T-cell (primary cell): ENCODE measurements around the gene MLLT3. TPM values are rescaled to one million over a fixed set of nuclear protein-coding genes. Genes with fewer than 3 reads are reported as not detected.

Experiments used
- ATAC-seq, 4 experiments: fragments of 200-7000 bp in 3 of 4; fragments of 150-1000 bp in 1 of 4; cut with Tn5 transposase; replicated peaks in 1 of 4; 1 replicate in 3 of 4; 2 replicates in 1 of 4; pipeline ENCODE4 v1.10.0; 2021; ENCODE audit warnings: moderate library complexity in 3 of 4, mild to moderate bottlenecking in 2 of 4, moderate number of reproducible peaks in 1 of 4
- CTCF ChIA-PET, 2 donors: fragments of 300-600 bp; sonication (Branson Sonifier 250); formaldehyde crosslinking; loops; one replicate each; lab custom pipeline; 2022; ENCODE audit warnings: antibody characterized with exemption in 2 of 2; lab: Charles Lee
- POLR2A ChIA-PET, 2 donors: fragments of 300-600 bp; sonication (Branson Sonifier 250); formaldehyde crosslinking; loops; one replicate each; lab custom pipeline; 2022; ENCODE audit warnings: antibody characterized with exemption in 2 of 2; lab: Charles Lee
- DNase-seq, 35 experiments: peaks; one replicate each; pipeline versions ENCODE4 v3.0.0 to v3.0.0-alpha.2; 2013 to 2023
- H3K27ac ChIP-seq: one replicate; pipeline ENCODE4 v1.5.1; 2013; ENCODE audit warnings: low read length
- H3K27me3 ChIP-seq, 2 experiments: replicated peaks in 1 of 2; 1 replicate in 1 of 2; 2 replicates in 1 of 2; pipeline versions ENCODE4 v1.6.1 to v1.7.0; 2013; ENCODE audit warnings: low read length in 1 of 2, mixed read lengths in 1 of 2; ENCODE audit not compliant: control insufficient read depth in 2 of 2, insufficient read depth in 2 of 2; ENCODE audit errors: extremely low read depth in 1 of 2
- H3K36me3 ChIP-seq, 2 donors: 1 replicate in 1 of 2; 2 replicates in 1 of 2; pipeline versions ENCODE4 v1.6.1 to v1.7.0; 2013; ENCODE audit warnings: low read length in 1 of 2; ENCODE audit not compliant: control insufficient read depth in 2 of 2, insufficient read depth in 1 of 2; ENCODE audit errors: extremely low read depth in 1 of 2
- H3K4me1 ChIP-seq, 2 experiments: 1 replicate in 1 of 2; 2 replicates in 1 of 2; pipeline versions ENCODE4 v1.6.1 to v1.7.0; 2013; ENCODE audit warnings: low read length in 2 of 2, mixed read lengths in 1 of 2; ENCODE audit not compliant: insufficient read depth in 2 of 2, control insufficient read depth in 1 of 2; ENCODE audit errors: extremely low read depth in 1 of 2
- H3K4me3 ChIP-seq, 2 donors: 1 replicate in 1 of 2; 2 replicates in 1 of 2; pipeline versions ENCODE4 v1.5.1 to v1.7.0; 2013; ENCODE audit warnings: mild to moderate bottlenecking in 2 of 2, low read length in 1 of 2, moderate library complexity in 1 of 2; ENCODE audit not compliant: control insufficient read depth in 1 of 2; ENCODE audit errors: extremely low read depth in 1 of 2
- H3K9me3 ChIP-seq: 2 replicates; pipeline ENCODE4 v1.7.0; 2013
- H3K27ac Mint-ChIP-seq, 2 donors: one replicate each; pipeline ENCODE4 v1.8.0; 2020 to 2021; ENCODE audit warnings: mild to moderate bottlenecking in 2 of 2, mixed read lengths in 2 of 2
- H3K27me3 Mint-ChIP-seq, 2 donors: one replicate each; pipeline ENCODE4 v1.8.0; 2021 to 2022; ENCODE audit warnings: mixed read lengths in 2 of 2
- H3K36me3 Mint-ChIP-seq: one replicate; pipeline ENCODE4 v1.8.0; 2021; ENCODE audit warnings: mixed read lengths
- H3K4me1 Mint-ChIP-seq, 3 donors: one replicate each; pipeline ENCODE4 v1.8.0; 2020 to 2022; ENCODE audit warnings: mixed read lengths in 3 of 3, mild to moderate bottlenecking in 1 of 3
- H3K4me3 Mint-ChIP-seq, 3 donors: one replicate each; pipeline ENCODE4 v1.8.0; 2020 to 2022; ENCODE audit warnings: mild to moderate bottlenecking in 3 of 3, mixed read lengths in 3 of 3, moderate library complexity in 3 of 3
- H3K9me3 Mint-ChIP-seq, 3 donors: one replicate each; pipeline ENCODE4 v1.8.0; 2020 to 2022; ENCODE audit warnings: mixed read lengths in 3 of 3
- WGBS: methylation state at CpG from one replicate; pipeline ENCODE4 v1.1.5; 2013; ENCODE audit warnings: missing lambda C conversion rate; ENCODE audit not compliant: insufficient coverage; 5-methylcytosine and 5-hydroxymethylcytosine counted together
- total RNA-seq, 35 experiments: library from RNA in 6 of 35; stranded (reverse) in 6 of 35; fragments of 120-200 nt in 1 of 35; gene quantifications; one replicate each; pipeline versions ENCODE4 v1.2.1 to v1.2.4 and lab custom pipeline; 2013 to 2026

MLLT3 gene
- total RNA-seq, 5 donors from 2014 or later (not counting 1 experiment from before 2014, with no cell fraction given), result 51.8 to 96.6 (median 58.9) TPM

- Histone ChIP-seq H3K4me3 (no peak overlapping the region), H3K27ac (no peak overlapping the region), H3K4me1 (peaks cover 0 to 16% of the 10 kb centered on the region in 2 experiments), H3K9me3 (no peaks in the 10 kb centered on the region), H3K36me3 (peaks cover 0 to 5% of the 10 kb centered on the region in 2 donors), H3K27me3 (no peaks in the 10 kb centered on the region)
- H3K36me3 Mint-ChIP-seq, result peaks cover 41% of the 10 kb centered on the region
- H3K4me1 Mint-ChIP-seq, result peaks cover 64 to 76% (median 67%) of the 10 kb centered on the region in 3 donors
- no peak for ATAC-seq
- no peak overlapping the region for H3K27ac Mint-ChIP-seq
- WGBS, result 97% methylated on average over 3 of the region's 3 CpGs
- DNase-seq, result no peak
- no peaks in the 10 kb centered on the region for H3K9me3 Mint-ChIP-seq
- POLR2A ChIA-PET, result no interaction called here
- CTCF ChIA-PET, result no interaction called here
- H3K4me3 Mint-ChIP-seq, result no peak overlapping the region
- no peaks in the 10 kb centered on the region for H3K27me3 Mint-ChIP-seq
These were observed 27.7 kb downstream of the MLLT3 start for GRCh38 chr9:20594608-20595007.

GRCh38 chr9:20593537-20593936, 28.8 kb downstream of the MLLT3 start:
- Mint-ChIP-seq H3K27ac (no peak overlapping the region), H3K4me3 (no peak overlapping the region), H3K36me3 (peaks cover 35% of the 10 kb centered on the region), H3K9me3 (no peaks in the 10 kb centered on the region), H3K27me3 (no peaks in the 10 kb centered on the region), H3K4me1 (peaks cover 55 to 70% (median 59%) of the 10 kb centered on the region in 3 donors)
- Histone ChIP-seq H3K27me3 (no peaks in the 10 kb centered on the region), H3K4me1 (peaks cover 0 to 14% of the 10 kb centered on the region in 2 experiments), H3K27ac (no peak overlapping the region), H3K4me3 (no peak overlapping the region), H3K9me3 (no peaks in the 10 kb centered on the region), H3K36me3 (peaks cover 0 to 5% of the 10 kb centered on the region in 2 donors)
- no CpG with 5 or more reads among the region's 2 CpGs for WGBS
- ChIA-PET CTCF (interaction anchor here in 1 of 2 donors (0.5 kb wide), 1 partner anchor 139 kb away, joined by 3 read pairs; no protein-coding TSS in a partner anchor), POLR2A (no interaction called here)
- DNase-seq (no peak), ATAC-seq (no peak)

GRCh38 chr9:20593105-20593504, 29.2 kb downstream of the MLLT3 start:
- CTCF ChIA-PET, result no interaction called here
- peaks cover 37% of the 10 kb centered on the region for H3K36me3 Mint-ChIP-seq

GRCh38 chr9:20592673-20593072, 29.6 kb downstream of the MLLT3 start:
- ATAC-seq (no peak), DNase-seq (no peak)
- Histone ChIP-seq H3K27ac (no peak overlapping the region), H3K4me1 (peaks cover 0 to 5% of the 10 kb centered on the region in 2 experiments), H3K36me3 (peaks cover 0 to 5% of the 10 kb centered on the region in 2 donors), H3K27me3 (no peaks in the 10 kb centered on the region), H3K9me3 (no peaks in the 10 kb centered on the region), H3K4me3 (no peak overlapping the region)
- Mint-ChIP-seq H3K4me1 (peaks cover 46 to 62% (median 51%) of the 10 kb centered on the region in 3 donors), H3K27me3 (no peaks in the 10 kb centered on the region), H3K36me3 (peaks cover 35% of the 10 kb centered on the region), H3K4me3 (no peak overlapping the region), H3K27ac (no peak overlapping the region), H3K9me3 (no peaks in the 10 kb centered on the region)
- POLR2A ChIA-PET, result interaction anchor here in 1 of 2 donors (0.6 kb wide), 1 partner anchor 56 kb away, joined by 3 read pairs; no protein-coding TSS in a partner anchor
- no CpG with 5 or more reads among the region's 1 CpG for whole genome bisulfite sequencing
- CTCF ChIA-PET, result interaction anchor here in 1 of 2 donors (0.5 kb wide), 1 partner anchor 596 kb away, joined by 4 read pairs; no protein-coding TSS in a partner anchor

More at GRCh38 chr9:20593105-20593504, 29.2 kb downstream of the MLLT3 start:
- peaks cover 0 to 9% of the 10 kb centered on the region in 2 experiments for H3K4me1 ChIP-seq
- H3K4me3 Mint-ChIP-seq, result no peak overlapping the region
- peaks cover 0 to 5% of the 10 kb centered on the region in 2 donors for H3K36me3 ChIP-seq
- WGBS, result no CpG with 5 or more reads among the region's 5 CpGs
- H3K4me1 Mint-ChIP-seq, result peaks cover 50 to 66% (median 55%) of the 10 kb centered on the region in 3 donors
- H3K27me3 Mint-ChIP-seq, result no peaks in the 10 kb centered on the region
- ATAC-seq (no peak), DNase-seq (no peak)
- no peaks in the 10 kb centered on the region for H3K27me3 ChIP-seq
- H3K27ac ChIP-seq, result no peak overlapping the region
- H3K9me3 ChIP-seq, result no peaks in the 10 kb centered on the region
- no peak overlapping the region for H3K4me3 ChIP-seq
- H3K27ac Mint-ChIP-seq, result no peak overlapping the region
- POLR2A ChIA-PET, result interaction anchor here in 1 of 2 donors (0.6 kb wide), 1 partner anchor 56 kb away, joined by 3 read pairs; no protein-coding TSS in a partner anchor
- H3K9me3 Mint-ChIP-seq, result no peaks in the 10 kb centered on the region

GRCh38 chr9:20591223-20591622, 31.1 kb downstream of the MLLT3 start:
- Histone ChIP-seq H3K4me3 (no peak overlapping the region), H3K4me1 (peaks cover 0 to 3% of the 10 kb centered on the region in 2 experiments), H3K36me3 (peaks cover 0 to 5% of the 10 kb centered on the region in 2 donors), H3K27ac (no peak overlapping the region), H3K27me3 (no peaks in the 10 kb centered on the region), H3K9me3 (no peaks in the 10 kb centered on the region)
- ATAC-seq, result no peak
- Mint-ChIP-seq H3K36me3 (peaks cover 35% of the 10 kb centered on the region), H3K27me3 (no peaks in the 10 kb centered on the region), H3K27ac (no peak overlapping the region), H3K9me3 (no peaks in the 10 kb centered on the region), H3K4me3 (no peak overlapping the region), H3K4me1 (peaks cover 42 to 56% (median 48%) of the 10 kb centered on the region in 3 donors)
- ChIA-PET POLR2A (no interaction called here), CTCF (no interaction called here)
- DNase-seq, result no peak
- no CpG with 5 or more reads among the region's 4 CpGs for WGBS

- Mint-ChIP-seq H3K27me3 (no peaks in the 10 kb centered on the region), H3K36me3 (peaks cover 40% of the 10 kb centered on the region), H3K4me1 (peaks cover 59 to 61% (median 60%) of the 10 kb centered on the region in 3 donors), H3K9me3 (peaks cover 0 to 5% (median 0%) of the 10 kb centered on the region in 3 donors), H3K4me3 (no peak overlapping the region), H3K27ac (no peak overlapping the region)
- Histone ChIP-seq H3K4me1 (peaks cover 8 to 11% of the 10 kb centered on the region in 2 experiments), H3K27me3 (no peaks in the 10 kb centered on the region), H3K4me3 (no peak overlapping the region), H3K27ac (no peak overlapping the region), H3K9me3 (peaks cover 3% of the 10 kb centered on the region), H3K36me3 (peaks cover 0 to 1% of the 10 kb centered on the region in 2 donors)
- ChIA-PET CTCF (no interaction called here), POLR2A (no interaction called here)
- WGBS, result 40% methylated on average over 1 of the region's 7 CpGs
- DNase-seq (no peak), ATAC-seq (no peak)
These were observed 37.2 kb downstream of the MLLT3 start for GRCh38 chr9:20584968-20585643.
